HG02884 (cell line): Measurements from ENCODE around the gene SYT5.

Source experiments
- ATAC-seq: cut with Tn5 transposase; IDR thresholded peaks from one replicate; pipeline ENCODE4 v1.9.1; 2021; ENCODE audit warnings: mild to moderate bottlenecking, moderate library complexity; ENCODE audit not compliant: unreplicated experiment

Gene SYT5

GRCh38 chr19:55147545-55148251 lies 32.4 kb downstream of the SYT5 start:
- no peak for ATAC-seq

DNA sequence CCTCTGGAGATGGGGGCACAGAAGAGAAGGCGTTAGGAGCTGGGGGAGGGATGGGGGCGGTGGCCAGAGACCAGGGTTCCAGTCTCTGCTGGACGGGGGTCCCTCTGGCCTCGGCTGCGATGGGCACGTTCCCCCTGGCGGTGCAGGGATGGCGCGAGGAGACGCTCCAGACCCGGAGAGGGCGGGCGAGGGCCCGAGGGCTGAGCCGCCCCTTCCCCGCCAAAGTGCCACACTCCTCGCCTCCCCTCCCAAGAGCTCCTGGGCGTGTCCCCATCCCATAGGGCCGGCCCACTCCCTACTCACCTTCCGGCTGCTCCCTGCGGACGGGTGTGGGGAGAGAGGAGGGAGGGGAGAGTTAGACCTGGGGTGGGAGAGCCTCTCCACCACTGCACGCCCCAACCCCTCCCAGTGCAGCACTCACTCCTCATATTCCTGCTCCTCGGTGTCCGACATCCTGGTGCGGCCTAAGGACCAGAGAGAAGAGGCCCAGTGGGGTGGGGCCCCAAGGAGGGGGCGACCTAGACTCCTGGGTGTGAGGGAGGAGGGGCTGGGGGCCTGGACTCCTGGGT lies 33.3 kb downstream of the SYT5 start:
- ATAC-seq, result no peak

DNA sequence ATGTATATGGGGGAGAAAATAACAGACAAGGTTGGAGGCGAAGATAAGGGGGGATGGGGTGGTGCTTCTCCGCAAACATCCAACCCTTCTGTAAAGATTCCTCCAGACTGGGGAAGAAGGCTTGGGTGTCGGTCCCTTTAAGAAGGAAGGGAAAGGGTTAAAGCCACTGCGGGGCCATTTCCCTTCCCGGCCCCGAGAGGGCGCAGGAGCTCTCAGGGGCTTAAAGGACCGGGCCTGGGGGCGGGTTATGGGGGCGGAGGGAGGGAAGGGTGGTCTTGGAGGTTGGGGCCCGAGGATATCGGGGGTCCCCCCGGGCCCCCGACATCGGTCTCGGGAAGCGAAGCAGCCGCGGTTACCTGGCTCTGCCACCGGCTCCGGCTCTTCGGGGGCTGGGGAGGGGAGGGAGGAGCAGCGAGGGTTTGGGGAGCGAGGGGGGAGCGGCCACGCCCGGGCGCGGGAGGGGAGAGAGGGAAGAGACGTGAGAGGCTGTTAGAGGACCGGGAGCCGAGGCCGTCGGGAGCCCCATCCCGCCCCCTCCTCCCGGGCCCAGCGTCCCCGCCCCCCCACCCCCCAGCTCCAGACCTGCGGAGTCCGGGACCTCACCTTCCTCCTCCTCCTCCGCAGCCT lies 33.9 kb downstream of the SYT5 start:
- ATAC-seq, result no peak

GRCh38 chr19:55145232-55145631 lies 34.9 kb downstream of the SYT5 start:
- ATAC-seq, result no peak

DNA sequence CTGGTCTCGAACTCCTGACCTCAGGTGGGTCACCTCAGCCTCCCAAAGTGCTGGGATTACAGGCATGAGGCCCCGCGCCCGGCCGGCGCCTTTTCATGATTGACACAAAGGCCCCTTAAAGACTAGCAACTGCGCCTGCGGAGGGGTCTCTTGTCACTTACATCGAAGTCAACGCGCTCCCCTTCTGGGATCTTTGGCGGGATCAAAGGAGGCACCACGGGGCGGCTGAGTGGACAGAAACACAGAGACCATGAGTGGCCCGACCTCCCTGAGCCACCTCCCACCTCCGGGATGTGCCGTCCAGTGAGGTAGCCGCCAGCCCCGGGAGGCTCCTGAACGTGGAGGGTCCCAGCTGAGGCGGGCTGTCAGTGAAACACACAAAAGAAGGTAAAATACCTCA lies 38.4 kb downstream of the SYT5 start:
- ATAC-seq, result no peak

GRCh38 chr19:55137915-55138314 lies 42.2 kb downstream of the SYT5 start:
- ATAC-seq, result no peak

DNA sequence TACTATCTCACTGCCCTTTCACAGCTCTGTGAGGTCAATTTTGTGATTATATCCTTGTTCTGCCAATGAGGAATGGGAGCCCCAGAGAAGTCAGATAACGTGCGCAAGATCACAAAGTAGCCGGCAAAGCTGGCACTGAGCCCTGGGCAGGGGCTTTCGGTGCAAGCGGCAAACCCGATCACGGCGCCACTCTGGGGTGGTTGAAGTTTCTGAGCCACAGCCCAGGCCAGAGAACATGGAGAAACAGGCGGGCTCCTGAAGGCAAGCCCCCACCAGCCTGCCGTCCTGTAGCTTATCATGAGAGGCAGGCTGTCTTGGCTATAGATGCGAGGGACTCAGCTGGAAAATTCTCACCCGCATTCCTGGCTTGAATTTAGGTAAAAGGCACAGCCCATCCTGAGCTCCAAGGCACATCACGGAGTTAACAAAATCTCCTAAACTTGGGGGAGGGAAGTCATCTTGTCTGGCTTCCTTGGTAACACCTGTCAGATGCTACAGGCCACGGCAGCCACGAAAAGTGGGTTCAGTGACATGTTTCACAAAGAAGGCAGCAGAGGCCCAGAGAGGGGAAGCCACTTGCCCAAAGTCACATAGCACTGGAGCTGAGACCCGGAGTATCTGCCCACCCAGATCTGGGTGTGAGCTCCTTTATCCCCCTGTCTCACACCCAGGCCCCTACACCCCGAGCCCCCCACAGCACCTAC lies 43.5 kb downstream of the SYT5 start:
- ATAC-seq, result no peak

GRCh38 chr19:55134736-55135135 lies 45.4 kb downstream of the SYT5 start:
- no peak for ATAC-seq

GRCh38 chr19:55133639-55134444 lies 46.2 kb downstream of the SYT5 start:
- no peak for ATAC-seq

- no peak for ATAC-seq
Measured at GRCh38 chr19:55132453-55133129, 47.5 kb downstream of the SYT5 start.

GRCh38 chr19:55131421-55131820 lies 48.7 kb downstream of the SYT5 start:
- ATAC-seq, result no peak
